Tibial nerve (tissue), 4 donors: Measurements from ENCODE around the gene CCDC170. TPM values are rescaled to one million over a fixed set of nuclear protein-coding genes. Genes with fewer than 3 reads are reported as not detected.

Experiments
- DNase-seq, 2 donors: peaks; one replicate each; pipeline ENCODE4 v3.0.0-alpha.2; 2019; ENCODE audit warnings: low spot score in 2 of 2
- H3K27ac ChIP-seq, 4 donors: fragments of 200-600 bp; sonication (generic) in 3 of 4; one replicate each; pipeline ENCODE4 v1.5.1; 2017 to 2019; ENCODE audit warnings: mild to moderate bottlenecking in 1 of 4
- H3K27me3 ChIP-seq, 2 donors: fragments of 200-600 bp; sonication (generic) in 1 of 2; one replicate each; pipeline versions ENCODE4 v1.5.1 to v1.6.0; 2017 to 2019
- H3K36me3 ChIP-seq, 3 donors: fragments of 200-600 bp; sonication (generic); one replicate each; pipeline ENCODE4 v1.5.1; 2018 to 2019
- H3K4me1 ChIP-seq, 4 donors: fragments of 200-600 bp; sonication (generic) in 3 of 4; one replicate each; pipeline ENCODE4 v1.5.1; 2017 to 2019
- H3K4me3 ChIP-seq, 4 donors: fragments of 200-600 bp; sonication (generic) in 3 of 4; one replicate each; pipeline ENCODE4 v1.5.1; 2017 to 2019; ENCODE audit warnings: mild to moderate bottlenecking in 1 of 4, moderate library complexity in 1 of 4
- H3K9me3 ChIP-seq, 4 donors: fragments of 200-600 bp; sonication (generic) in 3 of 4; one replicate each; pipeline ENCODE4 v1.5.1; 2017 to 2019
- CTCF ChIP-seq, 5 experiments: fragments of 200-600 bp in 3 of 5; fragments of 450-650 bp in 2 of 5; sonication (generic) in 3 of 5; IDR thresholded peaks; one replicate each; pipeline ENCODE4 v1.5.1; 2016 to 2019; ENCODE audit warnings: antibody characterized with exemption in 5 of 5, mild to moderate bottlenecking in 3 of 5, moderate library complexity in 2 of 5
- EP300 ChIP-seq, 2 donors: sonication (generic); formaldehyde crosslinking; IDR thresholded peaks; one replicate each; pipeline ENCODE4 v1.6.1; 2017; ENCODE audit warnings: antibody characterized with exemption in 2 of 2, mild to moderate bottlenecking in 1 of 2
- POLR2A ChIP-seq, 2 donors: fragments of 450-650 bp; IDR thresholded peaks; one replicate each; pipeline ENCODE4 v1.6.1; 2017; ENCODE audit warnings: antibody characterized with exemption in 2 of 2, mild to moderate bottlenecking in 2 of 2, moderate library complexity in 2 of 2
- WGBS, 2 donors: methylation state at CpG; one replicate each; pipeline ENCODE4 v1.1.5; 2018; 5-methylcytosine and 5-hydroxymethylcytosine counted together
- total RNA-seq, 4 donors: library from RNA; depleted of rRNA; stranded (reverse); fragments of >200 nt; gene quantifications; one replicate each; pipeline ENCODE4 v1.1.0, GENCODE V29; 2016

CCDC170 gene
- total RNA-seq, 4 donors from 2014 or later, result 0.66 to 3.3 (median 1.4) TPM

GRCh38 chr6:151576633-151577032, 82.8 kb downstream of the CCDC170 start:
- WGBS, 2 donors, result 87 to 89% methylated on average over 8 of the region's 8 CpGs
- Histone ChIP-seq H3K36me3 (peaks cover 0 to 8% (median 0%) of the 10 kb centered on the region in 3 donors), H3K9me3 (peaks cover 0 to 1% (median 0%) of the 10 kb centered on the region in 4 donors), H3K27me3 (no peaks in the 10 kb centered on the region), H3K27ac (no peak overlapping the region), H3K4me1 (no peaks in the 10 kb centered on the region), H3K4me3 (no peak overlapping the region)
- DNase-seq, result no peak
- TF ChIP-seq POLR2A (IDR thresholded peaks at IDR 0.05) (no peak), CTCF (IDR thresholded peaks at IDR 0.05) (no peak), EP300 (IDR thresholded peaks at IDR 0.05) (no peak)

- Histone ChIP-seq H3K27me3 (no peaks in the 10 kb centered on the region), H3K4me3 (no peak overlapping the region), H3K9me3 (peaks cover 0 to 8% (median 0%) of the 10 kb centered on the region in 4 donors), H3K27ac (no peak overlapping the region), H3K36me3 (peaks cover 0 to 8% (median 0%) of the 10 kb centered on the region in 3 donors), H3K4me1 (no peaks in the 10 kb centered on the region)
- no peak for DNase-seq
- 85 to 87% methylated on average over 5 of the region's 5 CpGs for WGBS, 2 donors
- no peak for TF ChIP-seq POLR2A (IDR thresholded peaks at IDR 0.05)
- no peak for TF ChIP-seq CTCF (IDR thresholded peaks at IDR 0.05)
- TF ChIP-seq EP300 (IDR thresholded peaks at IDR 0.05), result no peak
Measured at GRCh38 chr6:151577257-151577656, 83.4 kb downstream of the CCDC170 start.

GRCh38 chr6:151585741-151586140, 91.9 kb downstream of the CCDC170 start:
- Histone ChIP-seq H3K9me3 (peaks cover 0 to 13% (median 0%) of the 10 kb centered on the region in 4 donors), H3K4me3 (no peak overlapping the region), H3K27ac (no peak overlapping the region), H3K4me1 (no peaks in the 10 kb centered on the region), H3K27me3 (no peaks in the 10 kb centered on the region), H3K36me3 (no peaks in the 10 kb centered on the region)
- WGBS, 2 donors, result 95 to 100% methylated on average over 2 of the region's 2 CpGs
- TF ChIP-seq CTCF (IDR thresholded peaks at IDR 0.05), result no peak
- no peak for TF ChIP-seq EP300 (IDR thresholded peaks at IDR 0.05)
- no peak for TF ChIP-seq POLR2A (IDR thresholded peaks at IDR 0.05)
- no peak for DNase-seq

- TF ChIP-seq CTCF (IDR thresholded peaks at IDR 0.05), result no peak
- no peak for TF ChIP-seq EP300 (IDR thresholded peaks at IDR 0.05)
- TF ChIP-seq POLR2A (IDR thresholded peaks at IDR 0.05), result no peak
- 46 to 56% methylated on average over 6 of the region's 6 CpGs for WGBS, 2 donors
- Histone ChIP-seq H3K27me3 (no peaks in the 10 kb centered on the region), H3K9me3 (peaks cover 0 to 19% (median 0%) of the 10 kb centered on the region in 4 donors), H3K36me3 (peaks cover 0 to 18% (median 0%) of the 10 kb centered on the region in 3 donors), H3K4me1 (no peaks in the 10 kb centered on the region), H3K27ac (no peak overlapping the region), H3K4me3 (no peak overlapping the region)
- DNase-seq, result no peak
Measured at GRCh38 chr6:151589667-151590066, 95.8 kb downstream of the CCDC170 start.

- DNase-seq, result no peak
- no peak overlapping the region for H3K27ac ChIP-seq
- peaks cover 0 to 18% (median 0%) of the 10 kb centered on the region in 3 donors for H3K36me3 ChIP-seq
- TF ChIP-seq CTCF (IDR thresholded peaks at IDR 0.05) (no peak), EP300 (IDR thresholded peaks at IDR 0.05) (no peak), POLR2A (IDR thresholded peaks at IDR 0.05) (no peak)
- H3K4me1 ChIP-seq, result no peaks in the 10 kb centered on the region
- no peaks in the 10 kb centered on the region for H3K27me3 ChIP-seq
- no peak overlapping the region for H3K4me3 ChIP-seq
- 52 to 85% methylated on average over 2 of the region's 2 CpGs for whole genome bisulfite sequencing, 2 donors
- H3K9me3 ChIP-seq, result peaks cover 0 to 19% (median 0%) of the 10 kb centered on the region in 4 donors
Measured at GRCh38 chr6:151590742-151591141, 96.9 kb downstream of the CCDC170 start.
